Astrocyte (in vitro differentiated cells and primary cell): ENCODE results near the gene NSD1. TPM values are rescaled to one million over a fixed set of nuclear protein-coding genes. Genes with fewer than 3 reads are reported as not detected.

Experiments used
- DNase-seq: peaks from one replicate; pipeline ENCODE4 v3.0.0-alpha.2; 2010; ENCODE audit warnings: low read depth
- FAIRE-seq: peaks from 2 replicates; lab custom pipeline; 2011; peaks lifted over from hg19 to GRCh38; lab: Jason Lieb, UNC
- H2AFZ ChIP-seq: 2 replicates; pipeline ENCODE4 v1.6.0; 2012; ENCODE audit warnings: low read depth, low read length, inconsistent platforms
- H3K27ac ChIP-seq: 2 replicates; pipeline ENCODE4 v1.5.1; 2011; ENCODE audit warnings: low read depth, low read length, inconsistent platforms
- H3K27me3 ChIP-seq: 2 replicates; pipeline ENCODE4 v1.6.0; 2011; ENCODE audit warnings: low read length, inconsistent platforms; ENCODE audit not compliant: insufficient read depth
- H3K36me3 ChIP-seq: 2 replicates; pipeline ENCODE4 v1.5.1; 2011; ENCODE audit warnings: low read length, inconsistent platforms; ENCODE audit not compliant: insufficient read depth
- H3K4me1 ChIP-seq: 2 replicates; pipeline ENCODE4 v1.5.1; 2011; ENCODE audit warnings: low read length, inconsistent platforms; ENCODE audit not compliant: insufficient read depth
- H3K4me2 ChIP-seq: 2 replicates; pipeline ENCODE4 v1.6.0; 2012; ENCODE audit warnings: low read length, inconsistent platforms
- H3K4me3 ChIP-seq: 2 replicates; pipeline ENCODE4 v1.5.1; 2011; ENCODE audit warnings: low read depth, mild to moderate bottlenecking, low read length, inconsistent platforms; ENCODE audit not compliant: insufficient read depth
- H3K79me2 ChIP-seq: 2 replicates; pipeline ENCODE4 v1.6.0; 2012; ENCODE audit warnings: mild to moderate bottlenecking, low read length, inconsistent platforms; ENCODE audit not compliant: insufficient read depth
- H3K9ac ChIP-seq: 2 replicates; pipeline ENCODE4 v1.6.0; 2012; ENCODE audit warnings: mild to moderate bottlenecking, low read length, inconsistent platforms
- H3K9me3 ChIP-seq: 2 replicates; pipeline ENCODE4 v1.5.1; 2012; ENCODE audit warnings: low read depth, mild to moderate bottlenecking, low read length, inconsistent platforms; ENCODE audit not compliant: insufficient read depth
- H4K20me1 ChIP-seq: 2 replicates; pipeline ENCODE4 v1.6.0; 2012; ENCODE audit warnings: low read length, inconsistent platforms; ENCODE audit not compliant: insufficient read depth
- H3K27ac Mint-ChIP-seq: one replicate; pipeline ENCODE4 v1.8.0; 2021; ENCODE audit warnings: mild to moderate bottlenecking, mixed read lengths; ENCODE audit not compliant: unreplicated experiment
- H3K27me3 Mint-ChIP-seq: one replicate; pipeline ENCODE4 v1.8.0; 2021; ENCODE audit warnings: low read depth, mixed read lengths; ENCODE audit not compliant: unreplicated experiment
- H3K36me3 Mint-ChIP-seq: one replicate; pipeline ENCODE4 v1.8.0; 2021; ENCODE audit warnings: low read depth, mixed read lengths; ENCODE audit not compliant: unreplicated experiment
- H3K4me1 Mint-ChIP-seq: one replicate; pipeline ENCODE4 v1.8.0; 2021; ENCODE audit warnings: low read depth, mixed read lengths; ENCODE audit not compliant: unreplicated experiment
- H3K4me3 Mint-ChIP-seq: one replicate; pipeline ENCODE4 v1.8.0; 2021; ENCODE audit warnings: mild to moderate bottlenecking, moderate library complexity, mixed read lengths; ENCODE audit not compliant: unreplicated experiment
- H3K9me3 Mint-ChIP-seq: one replicate; pipeline ENCODE4 v1.8.0; 2021; ENCODE audit warnings: mild to moderate bottlenecking, mixed read lengths; ENCODE audit not compliant: unreplicated experiment
- CTCF ChIP-seq: IDR thresholded peaks from 2 replicates; pipeline ENCODE4 v1.5.1; 2011; ENCODE audit warnings: low read depth, mild to moderate bottlenecking, inconsistent platforms, low read length, moderate library complexity; ENCODE audit not compliant: insufficient read depth
- EZH2 ChIP-seq: IDR thresholded peaks from 2 replicates; pipeline ENCODE4 v1.6.1; 2012; ENCODE audit warnings: mild to moderate bottlenecking, low read length, inconsistent platforms; ENCODE audit not compliant: insufficient read depth
- total RNA-seq: library from RNA; stranded (reverse); gene quantifications from 2 replicates; pipeline ENCODE4 v1.2.1, GENCODE V29; 2021

NSD1 gene
- total RNA-seq, 1 donor from 2014 or later: 71.9 TPM

- Histone ChIP-seq H3K4me2 (no peak overlapping the region), H3K4me3 (no peak overlapping the region), H3K27me3 (no peaks in the 10 kb centered on the region), H3K27ac (no peak overlapping the region), H3K4me1 (no peaks in the 10 kb centered on the region), H3K36me3 (peaks cover 41% of the 10 kb centered on the region), H3K9ac (no peak overlapping the region), H4K20me1 (peaks cover 21% of the 10 kb centered on the region), H3K9me3 (no peaks in the 10 kb centered on the region), H2AFZ (no peak overlapping the region), H3K79me2 (peaks cover 2% of the 10 kb centered on the region)
- H3K4me1 Mint-ChIP-seq: peaks cover 8% of the 10 kb centered on the region
- H3K9me3 Mint-ChIP-seq: no peaks in the 10 kb centered on the region
- H3K27me3 Mint-ChIP-seq: no peaks in the 10 kb centered on the region
- H3K4me3 Mint-ChIP-seq: no peak overlapping the region
- H3K27ac Mint-ChIP-seq: peak overlapping the region; percentile 41
- no peak for FAIRE-seq
- peaks cover 19% of the 10 kb centered on the region for H3K36me3 Mint-ChIP-seq
- TF ChIP-seq EZH2 (no peak), CTCF (no peak)
- no peak for DNase-seq
Measured at GRCh38 chr5:177276886-177277285, 143.3 kb downstream of the NSD1 start.

GRCh38 chr5:177288191-177288590, 154.6 kb downstream of the NSD1 start:
- DNase-seq (no peak), FAIRE-seq (no peak)
- no peaks in the 10 kb centered on the region for H3K9me3 ChIP-seq
- Mint-ChIP-seq H3K4me3 (no peak overlapping the region), H3K36me3 (peaks cover 26% of the 10 kb centered on the region), H3K9me3 (no peaks in the 10 kb centered on the region), H3K4me1 (no peaks in the 10 kb centered on the region), H3K27me3 (no peaks in the 10 kb centered on the region), H3K27ac (no peak overlapping the region)
- TF ChIP-seq CTCF: no peak
- TF ChIP-seq EZH2: no peak
- no peak overlapping the region for H3K4me2 ChIP-seq
- no peak overlapping the region for H3K9ac ChIP-seq
- no peak overlapping the region for H2AFZ ChIP-seq
- no peaks in the 10 kb centered on the region for H3K4me1 ChIP-seq
- no peaks in the 10 kb centered on the region for H3K27me3 ChIP-seq
- H3K36me3 ChIP-seq: peaks cover 48% of the 10 kb centered on the region
- H3K4me3 ChIP-seq: no peak overlapping the region
- H4K20me1 ChIP-seq: peaks cover 9% of the 10 kb centered on the region
- no peaks in the 10 kb centered on the region for H3K79me2 ChIP-seq
- no peak overlapping the region for H3K27ac ChIP-seq

GRCh38 chr5:177290816-177291596, 157.4 kb downstream of the NSD1 start:
- H3K4me1 Mint-ChIP-seq: no peaks in the 10 kb centered on the region
- Histone ChIP-seq H3K9me3 (no peaks in the 10 kb centered on the region), H3K4me2 (no peak overlapping the region), H3K4me3 (no peak overlapping the region), H3K79me2 (no peaks in the 10 kb centered on the region), H4K20me1 (peaks cover 11% of the 10 kb centered on the region), H3K27me3 (no peaks in the 10 kb centered on the region), H3K36me3 (peaks cover 55% of the 10 kb centered on the region), H2AFZ (no peak overlapping the region), H3K4me1 (no peaks in the 10 kb centered on the region), H3K9ac (no peak overlapping the region), H3K27ac (no peak overlapping the region)
- H3K4me3 Mint-ChIP-seq: no peak overlapping the region
- H3K27ac Mint-ChIP-seq: no peak overlapping the region
- H3K36me3 Mint-ChIP-seq: peaks cover 31% of the 10 kb centered on the region
- no peak for DNase-seq
- no peaks in the 10 kb centered on the region for H3K9me3 Mint-ChIP-seq
- no peak for TF ChIP-seq CTCF
- TF ChIP-seq EZH2: no peak
- H3K27me3 Mint-ChIP-seq: no peaks in the 10 kb centered on the region
- no peak for FAIRE-seq
